HG02678 (cell line): ENCODE results near the gene RBM22.

Source experiments
- ATAC-seq: cut with Tn5 transposase; IDR thresholded peaks from one replicate; pipeline ENCODE4 v1.9.1; 2021; ENCODE audit warnings: mild to moderate bottlenecking, moderate library complexity; ENCODE audit not compliant: unreplicated experiment

The RBM22 gene

GRCh38 chr5:150653145-150653761, 47.6 kb downstream of the RBM22 start:
- ATAC-seq, result no peak

GRCh38 chr5:150651924-150652671, 48.8 kb downstream of the RBM22 start:
- ATAC-seq, result no peak

DNA sequence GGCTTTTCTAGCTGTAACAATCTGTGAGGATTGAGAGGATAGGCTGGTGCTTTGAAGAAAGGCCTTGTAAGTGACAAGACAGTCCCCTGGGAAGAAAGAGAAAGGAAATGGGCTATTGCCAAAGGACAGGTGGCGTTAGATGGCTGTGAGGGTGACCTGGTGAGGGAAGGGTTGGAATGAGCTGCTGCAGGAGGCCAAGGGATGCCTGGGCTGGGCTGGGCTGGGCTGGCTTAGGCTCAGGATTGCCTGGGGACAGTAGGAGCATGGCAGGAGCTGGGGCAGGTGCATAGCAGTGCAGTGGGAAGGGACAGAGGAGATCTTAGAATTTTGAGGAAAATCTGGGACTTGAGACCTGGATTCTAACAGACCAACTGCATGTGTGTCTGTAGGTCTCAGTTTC, 49.5 kb downstream of the RBM22 start:
- ATAC-seq, result no peak

- no peak for ATAC-seq
These were observed 50.5 kb downstream of the RBM22 start for GRCh38 chr5:150650021-150651006.

GRCh38 chr5:150649108-150650020, 51.5 kb downstream of the RBM22 start:
- no peak for ATAC-seq

DNA sequence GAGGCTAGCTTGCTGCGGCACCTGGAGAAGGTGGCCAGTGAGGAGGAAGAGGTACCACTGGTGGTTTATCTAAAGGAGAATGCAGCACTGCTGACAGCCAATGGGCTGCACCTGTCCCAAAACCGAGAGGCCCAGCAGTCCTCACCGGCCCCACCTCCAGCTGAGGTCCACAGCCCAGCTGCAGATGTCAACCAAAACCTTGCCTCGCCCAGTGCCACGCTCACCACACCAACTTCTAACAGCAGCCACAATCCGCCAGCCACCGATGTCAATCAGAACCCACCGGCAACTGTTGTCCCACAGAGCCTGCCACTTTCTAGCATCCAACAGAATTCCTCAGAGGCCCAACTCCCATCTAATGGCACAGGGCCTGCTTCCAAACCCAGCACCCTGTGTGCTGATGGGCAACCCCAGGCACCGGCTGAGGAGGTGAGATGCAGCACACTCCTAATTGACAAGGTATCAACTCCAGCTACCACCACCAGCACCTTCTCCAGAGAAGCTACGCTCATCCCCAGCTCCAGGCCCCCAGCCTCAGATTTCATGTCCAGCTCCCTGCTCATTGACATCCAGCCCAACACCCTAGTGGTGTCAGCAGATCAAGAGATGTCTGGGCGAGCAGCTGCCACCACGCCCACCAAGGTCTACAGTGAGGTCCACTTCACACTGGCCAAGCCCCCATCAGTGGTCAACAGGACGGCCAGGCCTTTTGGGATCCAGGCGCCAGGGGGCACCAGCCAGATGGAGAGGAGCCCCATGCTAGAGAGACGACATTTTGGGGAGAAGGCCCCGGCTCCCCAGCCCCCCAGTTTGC, 52.4 kb downstream of the RBM22 start:
- ATAC-seq, result no peak

DNA sequence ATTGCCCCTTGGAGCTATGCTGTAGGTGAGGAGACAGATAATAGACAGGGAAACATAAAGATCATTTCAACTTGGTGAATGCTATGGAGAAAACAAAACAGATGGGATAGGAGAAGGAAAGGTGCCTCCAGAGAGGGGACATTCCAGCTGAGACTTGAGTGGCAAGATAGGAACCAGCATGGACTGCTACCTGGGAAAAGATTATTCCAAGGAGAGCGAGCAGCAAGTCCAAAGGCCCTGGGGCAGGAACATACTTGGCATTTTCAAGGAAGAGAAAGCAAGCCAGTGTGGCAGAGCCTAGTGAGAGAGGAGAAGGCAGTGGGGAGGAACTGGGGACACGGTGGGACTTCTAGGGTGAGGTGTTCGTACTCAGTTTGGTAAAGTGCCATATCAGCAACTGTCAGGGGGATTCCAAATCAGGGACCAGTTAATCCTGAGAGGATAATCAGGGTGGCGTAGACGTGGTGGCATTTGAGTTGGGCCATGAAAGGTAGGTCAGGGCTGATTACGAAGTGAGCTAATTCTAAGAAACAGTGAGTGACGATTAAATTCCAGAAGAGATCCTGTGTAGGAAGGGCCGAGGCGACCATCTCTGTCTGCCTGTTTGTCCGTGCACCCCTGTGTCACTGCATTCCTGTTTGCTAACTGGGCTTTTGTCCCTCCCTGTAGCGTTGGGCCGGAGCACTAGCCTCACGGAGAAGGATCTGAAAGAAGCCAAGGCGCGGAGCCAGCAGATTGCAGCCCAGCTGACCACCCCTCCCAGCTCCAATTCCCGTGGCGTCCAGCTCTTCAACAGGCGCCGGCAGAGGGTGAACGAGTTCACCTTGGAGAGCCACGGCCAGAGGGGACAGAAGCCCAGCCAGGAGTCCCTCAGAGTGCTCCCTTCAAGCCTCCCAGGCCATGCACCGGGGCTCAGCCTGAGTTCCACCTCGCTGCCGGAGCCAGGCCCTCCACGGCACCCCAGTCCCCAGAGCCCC, 53.3 kb downstream of the RBM22 start:
- no peak for ATAC-seq

GRCh38 chr5:150645070-150645700, 55.7 kb downstream of the RBM22 start:
- ATAC-seq, result no peak

DNA sequence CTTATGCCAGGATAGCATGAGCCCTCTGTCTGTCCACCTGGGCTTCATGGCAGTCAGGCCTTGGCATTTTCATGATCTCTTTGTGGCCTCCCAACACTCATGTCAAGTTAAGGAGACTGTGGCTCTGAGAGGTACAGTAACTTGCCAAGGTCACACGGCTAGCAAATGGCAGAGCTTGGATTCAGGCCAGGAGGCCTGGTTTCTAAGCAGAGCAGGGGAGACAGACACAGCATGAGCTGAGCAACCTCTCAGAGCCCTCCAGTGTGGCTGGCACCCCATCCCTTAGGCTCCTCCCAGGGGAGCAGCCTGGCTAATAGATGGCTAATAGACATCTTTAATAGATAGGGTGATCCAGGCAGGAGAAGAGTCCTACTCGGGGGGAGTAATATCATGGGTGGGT, 56.3 kb downstream of the RBM22 start:
- ATAC-seq, result no peak

DNA sequence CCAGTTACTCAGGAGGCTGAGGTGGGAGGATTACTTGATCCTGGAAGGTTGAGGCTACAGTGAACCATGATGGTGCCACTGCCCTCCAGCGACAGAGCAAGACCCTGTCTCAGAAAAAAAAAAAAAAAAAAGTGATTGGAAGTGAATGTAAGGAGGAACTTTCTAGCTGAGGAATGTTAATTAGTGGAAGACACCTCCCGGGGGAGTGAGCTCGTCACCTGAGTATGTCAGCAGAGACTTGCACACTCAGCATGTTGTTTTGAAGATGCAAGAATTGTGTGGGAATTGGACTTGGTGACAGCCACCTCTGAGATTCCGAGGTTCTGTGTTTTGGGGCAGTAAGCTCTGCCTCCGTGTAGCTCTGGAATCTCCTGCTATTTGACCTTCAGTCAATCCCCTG, 56.8 kb downstream of the RBM22 start:
- no peak for ATAC-seq

GRCh38 chr5:150642991-150643710, 57.7 kb downstream of the RBM22 start:
- ATAC-seq, result no peak

GRCh38 chr5:150642567-150642927, 58.3 kb downstream of the RBM22 start:
- ATAC-seq, result no peak

DNA sequence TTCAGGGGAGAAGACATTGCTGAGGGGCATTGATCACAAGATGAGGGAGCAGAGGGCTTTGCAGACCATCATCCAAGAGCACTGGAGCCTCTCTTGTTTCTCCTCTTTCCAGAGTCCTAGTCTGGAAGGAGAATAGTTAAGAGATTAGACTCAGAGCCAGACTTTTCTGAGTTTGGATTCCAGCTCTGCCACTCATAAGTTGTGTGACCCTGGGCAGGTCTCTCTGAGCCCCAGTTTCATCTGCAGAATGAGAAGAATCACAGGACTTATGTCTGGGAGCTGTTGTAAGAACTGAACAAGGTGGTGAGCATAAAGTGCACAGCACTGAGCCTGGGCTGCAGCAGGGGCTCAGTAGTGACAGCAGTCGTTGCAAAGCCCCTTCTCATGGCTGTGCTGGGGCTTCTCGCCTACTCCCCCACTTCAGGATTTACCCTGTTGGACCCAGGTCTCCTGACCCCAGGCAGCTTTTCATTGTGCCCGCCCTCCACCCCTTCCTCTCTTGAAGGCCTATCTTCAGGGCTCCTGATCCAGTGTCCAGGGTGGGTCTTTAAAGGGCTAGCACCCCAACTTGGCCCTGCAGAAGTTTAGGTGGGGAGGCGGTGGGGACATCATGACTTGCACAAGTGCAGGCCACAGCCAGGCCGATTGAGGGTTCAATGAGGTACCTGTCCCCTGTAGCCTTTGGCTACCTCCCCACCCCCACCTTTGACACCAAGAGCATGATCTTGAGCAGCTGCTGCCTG, 58.9 kb downstream of the RBM22 start:
- ATAC-seq, result no peak

- ATAC-seq, result no peak
These were observed 59.8 kb downstream of the RBM22 start for GRCh38 chr5:150641006-150641570.
